ENCODE measurements around the gene CDH23.

The CDH23 gene

DNA sequence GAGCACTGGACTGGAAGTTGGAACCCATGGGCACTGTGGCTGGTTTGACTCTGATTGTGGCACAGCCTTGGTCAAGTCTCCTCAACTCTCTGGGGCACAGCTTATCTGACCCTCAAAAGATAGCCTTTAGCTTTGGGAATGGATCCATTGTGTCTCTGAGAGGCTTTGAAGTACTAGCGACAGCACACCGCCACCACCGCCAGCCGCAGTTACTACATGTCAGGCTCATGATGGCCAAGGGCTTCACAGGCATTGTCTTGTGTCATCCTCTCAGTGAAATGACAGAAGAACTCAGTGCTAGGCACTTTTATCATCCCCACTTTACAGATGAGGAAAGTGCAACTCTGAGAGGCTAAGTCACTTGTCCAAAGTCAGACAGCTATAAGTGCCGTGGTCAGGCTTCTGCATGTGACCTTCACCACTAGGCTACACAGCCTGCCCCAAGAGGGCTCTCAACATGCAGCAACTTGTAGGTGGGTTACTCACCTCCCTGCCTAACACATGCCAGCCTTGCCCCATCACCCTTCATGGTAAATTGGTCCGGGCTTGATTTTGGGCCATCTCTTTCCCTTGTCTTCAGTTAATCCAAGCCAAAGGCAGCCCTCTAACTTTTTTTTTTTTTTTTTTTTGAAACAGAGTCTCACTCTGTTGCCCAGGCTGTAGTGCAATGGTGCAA lies 278.7 kb downstream of the CDH23 start:
- Histone ChIP-seq H3K79me2 (no peaks in the 10 kb centered on the region), H3K9me3 (ENCODE audit: control insufficient read depth, low read length) (no peaks in the 10 kb centered on the region), H3K36me3 (ENCODE audit: control insufficient read depth, insufficient read depth, low read length) (no peaks in the 10 kb centered on the region), H3K4me2 (ENCODE audit: low read length) (no peak overlapping the region), H3K27ac (no peak overlapping the region), H2AFZ (no peak overlapping the region), H3K9ac (no peak overlapping the region), H3K4me3 (ENCODE audit: low read depth, low read length) (no peak overlapping the region), H3K4me1 (no peaks in the 10 kb centered on the region), H3K27me3 (ENCODE audit: control insufficient read depth, insufficient read depth, low read length) (no peaks in the 10 kb centered on the region)
- TF ChIP-seq, protein P1, sequence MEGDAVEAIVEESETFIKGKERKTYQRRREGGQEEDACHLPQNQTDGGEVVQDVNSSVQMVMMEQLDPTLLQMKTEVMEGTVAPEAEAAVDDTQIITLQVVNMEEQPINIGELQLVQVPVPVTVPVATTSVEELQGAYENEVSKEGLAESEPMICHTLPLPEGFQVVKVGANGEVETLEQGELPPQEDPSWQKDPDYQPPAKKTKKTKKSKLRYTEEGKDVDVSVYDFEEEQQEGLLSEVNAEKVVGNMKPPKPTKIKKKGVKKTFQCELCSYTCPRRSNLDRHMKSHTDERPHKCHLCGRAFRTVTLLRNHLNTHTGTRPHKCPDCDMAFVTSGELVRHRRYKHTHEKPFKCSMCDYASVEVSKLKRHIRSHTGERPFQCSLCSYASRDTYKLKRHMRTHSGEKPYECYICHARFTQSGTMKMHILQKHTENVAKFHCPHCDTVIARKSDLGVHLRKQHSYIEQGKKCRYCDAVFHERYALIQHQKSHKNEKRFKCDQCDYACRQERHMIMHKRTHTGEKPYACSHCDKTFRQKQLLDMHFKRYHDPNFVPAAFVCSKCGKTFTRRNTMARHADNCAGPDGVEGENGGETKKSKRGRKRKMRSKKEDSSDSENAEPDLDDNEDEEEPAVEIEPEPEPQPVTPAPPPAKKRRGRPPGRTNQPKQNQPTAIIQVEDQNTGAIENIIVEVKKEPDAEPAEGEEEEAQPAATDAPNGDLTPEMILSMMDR (IDR thresholded peaks at IDR 0.05) = no peak

DNA sequence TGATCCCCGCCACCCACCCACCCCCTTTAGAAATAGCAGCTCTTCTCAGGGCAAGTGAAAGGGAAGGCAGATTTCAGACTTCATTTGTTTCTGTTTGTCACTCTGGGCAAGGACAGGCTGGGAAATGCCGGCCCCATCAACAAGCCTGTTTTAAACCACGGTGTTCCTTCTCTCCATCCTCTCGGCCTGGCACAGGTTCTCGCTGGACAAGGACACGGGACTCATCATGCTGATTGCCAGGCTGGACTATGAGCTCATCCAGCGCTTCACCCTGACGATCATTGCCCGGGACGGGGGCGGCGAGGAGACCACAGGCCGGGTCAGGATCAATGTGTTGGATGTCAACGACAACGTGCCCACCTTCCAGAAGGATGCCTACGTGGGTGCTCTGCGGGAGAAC lies 280.5 kb downstream of the CDH23 start:
- no peaks in the 10 kb centered on the region for H3K27me3 ChIP-seq (ENCODE audit: control insufficient read depth, insufficient read depth, low read length)
- H2AFZ ChIP-seq = no peak overlapping the region
- H3K79me2 ChIP-seq = no peaks in the 10 kb centered on the region
- no peak overlapping the region for H3K4me2 ChIP-seq (ENCODE audit: low read length)
- no peaks in the 10 kb centered on the region for H3K4me1 ChIP-seq
- TF ChIP-seq, protein P1 (IDR thresholded peaks at IDR 0.05) = no peak
- H3K9me3 ChIP-seq (ENCODE audit: control insufficient read depth, low read length) = no peaks in the 10 kb centered on the region
- H3K4me3 ChIP-seq (ENCODE audit: low read depth, low read length) = no peak overlapping the region
- H3K9ac ChIP-seq = no peak overlapping the region
- H3K36me3 ChIP-seq (ENCODE audit: control insufficient read depth, insufficient read depth, low read length) = no peaks in the 10 kb centered on the region
- no peak overlapping the region for H3K27ac ChIP-seq

DNA sequence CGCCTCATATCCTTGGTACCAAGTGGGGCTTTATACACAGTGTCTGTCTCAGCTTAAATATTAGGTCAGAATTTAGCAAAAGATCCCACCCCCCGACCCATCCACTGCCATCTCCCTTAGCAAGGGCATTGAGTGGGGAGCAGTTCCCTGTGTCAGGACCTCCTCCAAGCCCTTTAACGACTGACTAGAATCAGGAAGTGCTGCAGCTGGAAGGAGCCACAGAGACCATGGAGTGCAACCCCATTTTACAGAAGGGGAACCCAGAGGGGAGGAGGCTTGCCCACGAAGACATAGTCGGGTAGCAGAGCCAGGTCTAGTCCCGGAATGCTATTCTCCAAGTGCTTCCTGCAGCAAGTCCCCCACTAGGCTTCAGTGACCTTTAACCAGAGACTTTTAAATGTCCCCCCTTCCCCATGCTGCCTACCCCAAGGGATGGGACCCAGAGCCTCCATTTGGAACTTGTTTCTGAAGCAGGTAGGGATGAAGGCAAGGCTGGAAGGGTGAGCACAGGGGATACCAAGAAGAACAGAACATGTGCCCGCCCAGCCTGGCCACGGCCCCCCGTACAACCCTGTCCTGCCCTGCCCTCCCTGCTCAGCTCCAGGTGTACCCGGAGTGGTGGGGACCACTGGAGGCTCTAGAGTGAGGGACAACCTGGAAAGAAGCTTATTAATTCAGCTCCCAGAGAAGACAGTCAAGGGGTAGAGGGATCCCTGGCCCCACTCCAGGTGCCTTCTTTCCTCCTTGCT lies 281.5 kb downstream of the CDH23 start:
- H3K79me2 ChIP-seq = no peaks in the 10 kb centered on the region
- H3K36me3 ChIP-seq (ENCODE audit: control insufficient read depth, insufficient read depth, low read length) = no peaks in the 10 kb centered on the region
- H2AFZ ChIP-seq = no peak overlapping the region
- H3K27me3 ChIP-seq (ENCODE audit: control insufficient read depth, insufficient read depth, low read length) = no peaks in the 10 kb centered on the region
- no peaks in the 10 kb centered on the region for H3K4me1 ChIP-seq
- H3K4me2 ChIP-seq (ENCODE audit: low read length) = no peak overlapping the region
- H3K4me3 ChIP-seq (ENCODE audit: low read depth, low read length) = no peak overlapping the region
- H3K27ac ChIP-seq = no peak overlapping the region
- TF ChIP-seq, protein P1 (IDR thresholded peaks at IDR 0.05) = no peak
- no peak overlapping the region for H3K9ac ChIP-seq
- no peaks in the 10 kb centered on the region for H3K9me3 ChIP-seq (ENCODE audit: control insufficient read depth, low read length)

DNA sequence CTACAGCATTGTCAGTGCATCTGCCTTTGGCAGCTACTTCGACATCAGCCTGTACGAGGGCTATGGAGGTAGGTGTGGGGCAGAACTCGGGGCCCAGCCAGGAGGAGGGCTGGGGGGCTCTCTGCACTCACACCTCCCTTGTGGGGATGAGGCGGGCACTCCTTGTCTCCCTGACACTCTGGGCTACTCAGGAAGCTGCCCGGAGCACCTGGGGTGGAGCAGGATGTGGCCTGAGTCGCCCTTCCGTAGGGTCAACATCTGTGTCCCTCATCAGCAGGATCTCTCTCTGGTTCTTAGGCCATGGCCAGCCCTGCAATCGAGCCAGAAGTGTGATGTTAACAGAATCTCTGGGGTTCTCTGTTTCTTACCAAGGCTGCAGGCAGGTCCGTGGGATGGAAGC lies 282.7 kb downstream of the CDH23 start:
- Histone ChIP-seq H3K79me2 (no peaks in the 10 kb centered on the region), H3K27ac (no peak overlapping the region), H3K36me3 (ENCODE audit: control insufficient read depth, insufficient read depth, low read length) (no peaks in the 10 kb centered on the region), H2AFZ (no peak overlapping the region), H3K9ac (no peak overlapping the region), H3K4me1 (no peaks in the 10 kb centered on the region), H3K27me3 (ENCODE audit: control insufficient read depth, insufficient read depth, low read length) (no peaks in the 10 kb centered on the region), H3K4me2 (ENCODE audit: low read length) (no peak overlapping the region), H3K4me3 (ENCODE audit: low read depth, low read length) (no peak overlapping the region), H3K9me3 (ENCODE audit: control insufficient read depth, low read length) (no peaks in the 10 kb centered on the region)
- TF ChIP-seq, protein P1 (IDR thresholded peaks at IDR 0.05) = no peak
